ENCODE measurements around the gene CD244.

Gene CD244

DNA sequence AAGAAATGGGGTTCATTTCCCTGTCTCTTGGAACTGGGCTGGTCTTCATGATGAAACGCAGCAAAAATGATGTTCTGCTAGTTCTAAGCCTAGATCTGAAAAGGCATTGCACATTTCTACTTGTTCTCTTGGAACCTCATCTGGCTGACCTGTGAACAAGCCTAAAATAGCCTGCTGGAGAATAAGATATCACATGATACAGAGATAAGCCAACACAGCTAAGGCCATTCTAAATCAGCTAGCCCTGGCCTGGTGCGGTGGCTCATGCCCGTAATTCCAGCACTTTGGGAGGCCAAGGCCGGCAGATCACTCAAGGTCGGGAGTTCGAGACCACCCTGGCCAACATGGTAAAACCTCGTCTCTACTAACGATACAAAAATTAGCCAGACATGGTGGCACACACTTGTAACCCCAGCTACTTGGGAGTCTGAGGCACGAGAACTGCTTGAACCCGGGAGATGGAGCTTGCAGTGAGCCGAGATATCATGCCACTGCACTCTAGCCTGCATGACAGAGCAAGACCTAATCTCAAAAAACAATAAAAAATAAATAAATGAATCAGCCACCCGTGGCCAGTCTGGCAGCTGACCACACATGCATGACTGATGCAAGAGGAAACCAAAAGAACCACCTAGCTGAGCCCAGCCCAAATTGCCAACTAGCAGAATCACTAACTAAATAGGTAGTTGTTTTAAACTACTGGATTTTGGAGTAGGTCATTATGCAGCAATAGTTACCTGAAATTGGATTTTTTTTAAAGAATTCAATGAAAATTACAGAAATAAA is 18.0 kb downstream of the CD244 start:
- no peak for DNase-seq

DNA sequence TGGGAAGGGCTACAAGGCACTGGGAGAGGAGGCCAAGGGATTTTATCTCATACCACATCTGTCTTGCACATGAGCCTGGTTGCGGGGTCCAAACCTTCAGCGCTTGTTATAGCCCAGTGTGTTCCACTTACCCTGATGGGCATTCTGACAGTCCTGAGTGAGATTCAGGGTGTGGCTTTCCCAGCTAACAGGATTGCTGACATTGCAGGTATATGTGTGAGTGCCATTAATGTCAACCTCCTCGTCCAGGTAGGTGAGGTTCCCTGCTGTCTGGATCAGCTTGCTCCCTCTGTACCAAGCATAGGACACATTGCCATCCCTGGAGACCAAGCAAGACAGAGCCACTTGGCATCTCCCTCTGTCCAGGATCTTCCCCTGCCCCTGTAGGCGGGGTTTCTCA is 21.6 kb downstream of the CD244 start:
- no peak for DNase-seq

DNA sequence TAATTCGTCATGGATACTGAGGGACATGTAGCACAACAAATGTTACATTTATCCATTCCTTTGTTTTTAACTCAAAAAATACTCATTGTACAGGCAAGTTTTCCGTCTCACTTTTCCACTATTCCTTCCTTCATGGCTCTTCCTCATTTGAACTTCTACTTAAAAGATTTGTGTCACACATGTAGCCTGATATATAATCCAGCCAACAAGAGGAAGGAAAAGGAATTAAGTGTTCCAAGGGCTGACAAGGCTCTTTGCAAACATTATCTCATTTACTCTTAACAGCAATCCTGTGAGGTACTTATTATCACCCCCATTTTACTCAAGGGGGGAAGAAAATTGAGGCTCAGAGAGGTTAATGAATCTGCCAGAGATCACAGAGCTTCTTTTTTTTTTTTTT is 22.9 kb downstream of the CD244 start:
- DNase-seq, result no peak

DNA sequence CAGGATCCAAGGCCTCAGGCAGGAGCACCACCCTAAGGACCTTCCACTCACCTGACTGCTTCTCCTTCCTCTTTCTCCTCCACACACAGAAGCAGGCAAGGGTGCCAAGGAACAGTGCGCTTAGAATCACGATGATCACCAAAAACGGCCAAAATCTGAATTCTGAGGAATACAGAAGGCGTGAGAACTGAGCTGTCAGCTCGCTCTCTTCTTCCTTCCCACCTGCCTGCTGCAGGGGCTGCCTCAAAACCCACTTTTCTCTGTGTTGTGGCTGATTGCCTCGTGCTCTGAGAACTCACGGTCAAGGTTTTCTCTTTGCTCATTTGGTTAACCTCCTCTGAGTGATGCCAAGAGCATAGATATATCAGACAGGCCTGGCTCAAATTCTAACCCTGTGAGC is 23.8 kb downstream of the CD244 start:
- DNase-seq, result no peak

DNA sequence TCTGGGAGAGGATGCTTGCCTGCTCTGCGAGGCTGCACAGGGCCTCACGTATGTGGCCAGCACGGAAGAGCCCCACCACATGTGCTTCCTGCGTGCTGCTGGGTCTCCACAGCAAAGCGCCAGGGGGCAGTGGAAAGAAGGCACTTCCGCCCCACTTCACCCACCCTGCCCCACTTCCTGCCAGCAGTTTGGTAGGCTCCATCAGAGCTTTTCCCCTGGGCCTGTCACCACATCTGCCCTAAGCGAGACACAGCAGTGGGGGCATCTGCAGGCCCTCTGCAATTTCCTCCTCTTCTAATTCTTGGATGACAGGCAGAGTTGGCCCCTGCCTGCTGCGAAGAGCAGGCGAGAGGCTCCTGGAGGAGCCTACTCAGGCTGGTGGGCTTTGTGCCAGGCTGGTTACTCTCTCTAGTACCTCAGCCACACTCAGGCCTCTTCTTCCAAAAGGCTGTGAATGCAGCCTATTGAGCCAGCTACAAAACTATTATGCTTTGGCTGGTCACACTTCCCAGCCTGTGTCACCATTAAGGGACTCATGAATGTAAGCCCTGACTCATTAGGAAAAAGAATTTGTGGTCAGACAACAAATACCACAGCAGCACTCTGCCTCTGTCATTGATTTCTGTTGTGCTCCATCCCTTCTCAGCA is 25.0 kb downstream of the CD244 start:
- peak; percentile 52 to 74 for DNase-seq

DNA sequence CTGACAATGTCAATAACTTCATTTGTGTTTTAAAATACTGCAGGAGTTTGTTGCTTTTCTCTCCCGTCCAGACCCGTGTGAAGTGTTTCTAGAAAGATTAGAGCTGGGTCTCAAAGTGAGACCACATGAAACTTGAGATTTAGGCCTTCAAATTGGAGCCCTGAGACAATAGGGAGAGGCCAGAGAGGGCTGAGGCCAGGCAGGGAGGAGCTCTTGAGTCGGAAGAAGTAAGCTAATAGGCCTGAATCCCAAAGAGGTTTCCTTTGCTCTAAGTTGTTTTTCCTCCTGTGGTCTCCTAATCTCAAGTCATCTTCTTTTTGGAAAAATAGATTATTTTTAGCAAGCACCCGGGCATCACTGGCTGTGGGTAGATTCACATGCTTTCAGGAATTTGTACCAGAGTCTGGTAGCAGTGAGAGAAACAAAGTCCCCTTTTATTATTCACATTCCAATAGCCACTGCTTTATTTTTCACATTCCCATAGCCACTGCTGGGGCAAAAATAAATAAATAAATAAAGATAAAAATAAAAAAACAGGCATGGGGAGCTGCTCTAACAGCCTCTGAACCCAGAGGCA is 25.6 kb downstream of the CD244 start:
- no peak for DNase-seq

DNA sequence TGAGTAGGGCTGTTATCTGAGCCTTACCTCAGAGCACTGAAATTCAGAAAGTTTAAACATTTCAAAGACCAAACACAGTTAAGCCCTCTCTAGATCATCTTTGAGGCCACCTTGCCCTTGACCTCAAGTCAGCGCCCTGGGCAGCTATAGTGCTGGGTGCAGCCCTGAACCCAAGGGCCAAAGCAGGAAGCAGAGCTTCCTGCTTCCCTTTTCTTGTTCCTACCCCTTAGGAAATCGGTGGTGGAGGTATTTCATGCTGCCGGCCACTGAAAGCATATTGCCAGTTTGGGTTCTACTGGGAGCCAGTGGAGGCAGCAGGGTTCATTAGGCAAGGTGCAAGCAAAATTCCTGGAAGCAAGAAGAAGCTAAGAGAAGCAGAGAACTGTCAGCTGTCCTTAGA is 26.1 kb downstream of the CD244 start:
- DNase-seq, result no peak

DNA sequence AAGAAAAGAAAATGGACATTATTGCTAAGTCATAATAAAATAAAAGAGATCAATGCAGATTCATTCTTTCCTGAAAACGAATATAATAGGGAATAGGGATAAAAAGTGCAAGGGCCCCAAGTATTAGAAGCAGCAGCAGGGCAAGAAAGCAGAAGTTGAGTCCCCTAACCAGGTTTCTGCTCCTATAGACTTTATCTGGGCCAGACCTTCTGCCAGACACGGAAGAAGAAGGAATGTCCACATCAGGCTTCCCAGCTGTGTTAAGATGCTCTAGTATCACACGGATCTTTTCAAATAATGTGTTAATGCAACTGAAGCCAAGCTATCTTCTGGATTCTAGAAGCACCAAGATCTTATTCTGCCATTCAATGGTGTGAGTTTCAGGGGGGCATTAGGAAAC is 26.9 kb downstream of the CD244 start:
- DNase-seq, result no peak

DNA sequence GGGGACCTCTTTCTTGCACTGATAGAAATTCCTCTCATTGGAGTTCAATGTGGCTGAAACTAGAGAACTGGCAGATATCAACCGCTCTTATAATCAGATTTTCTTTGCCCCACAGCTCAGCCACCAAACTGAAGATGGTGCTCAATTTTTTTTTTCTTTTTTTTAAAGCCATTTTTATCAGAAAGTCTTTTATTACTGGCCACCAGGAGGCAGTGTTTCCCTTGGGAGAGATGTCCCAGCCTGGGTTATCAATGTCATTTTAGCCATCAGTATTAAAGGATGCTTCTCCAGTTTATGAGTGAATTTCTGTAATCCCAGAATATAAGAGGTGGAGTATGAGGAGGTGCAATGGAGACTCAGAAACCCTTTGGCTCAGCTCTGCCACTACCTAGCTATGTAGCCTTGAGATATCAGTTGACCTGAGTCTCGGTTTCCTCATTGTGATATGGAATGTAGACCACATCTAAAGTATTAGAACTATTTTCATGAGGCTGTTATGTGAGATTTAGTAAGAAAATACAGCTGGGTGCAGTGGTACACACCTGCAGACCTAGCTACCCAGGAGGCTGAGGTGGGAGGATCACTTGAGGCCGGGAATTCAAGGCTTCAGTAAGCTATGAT is 27.6 kb downstream of the CD244 start:
- DNase-seq, result no peak

DNA sequence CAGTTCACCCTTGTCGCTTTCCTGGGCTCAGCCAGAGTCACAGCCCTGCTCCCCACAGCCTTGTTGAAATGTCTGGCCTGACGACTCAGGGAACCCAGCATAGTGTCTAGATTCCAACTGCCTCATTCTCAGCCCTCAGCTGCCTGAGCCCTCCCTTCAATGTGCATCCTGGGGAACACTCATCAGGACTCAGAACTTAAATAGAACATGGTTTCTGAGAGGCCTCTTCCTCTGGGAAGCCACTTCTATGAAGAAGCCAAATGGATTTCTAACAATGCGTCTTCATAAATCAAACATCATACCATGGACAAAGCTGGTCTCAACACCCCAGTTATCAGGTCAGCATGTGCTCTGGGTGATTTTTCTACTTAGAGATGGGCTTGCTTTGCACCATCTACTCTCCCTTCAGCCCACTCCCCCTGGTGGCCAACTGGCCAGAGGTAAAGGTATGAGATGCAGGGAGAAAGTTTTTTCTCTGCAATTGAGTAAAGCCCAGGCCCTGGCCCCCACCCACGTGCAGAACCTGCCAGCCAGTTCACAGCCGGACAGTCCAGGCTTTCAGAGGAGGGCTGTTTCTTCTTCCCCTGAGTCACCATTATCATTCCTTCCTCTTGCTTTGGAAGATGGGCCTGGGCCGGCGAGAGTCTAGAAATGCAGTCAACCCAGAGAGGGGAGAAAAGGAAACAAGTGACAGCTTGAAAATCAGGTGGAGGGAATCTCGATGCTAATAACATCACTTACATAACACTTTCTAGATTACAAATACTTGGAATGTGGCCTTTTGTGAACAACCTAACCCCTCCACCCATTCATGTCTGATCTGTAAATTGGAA is 32.1 kb downstream of the CD244 start:
- DNase-seq, result peak; percentile 68 to 73

DNA sequence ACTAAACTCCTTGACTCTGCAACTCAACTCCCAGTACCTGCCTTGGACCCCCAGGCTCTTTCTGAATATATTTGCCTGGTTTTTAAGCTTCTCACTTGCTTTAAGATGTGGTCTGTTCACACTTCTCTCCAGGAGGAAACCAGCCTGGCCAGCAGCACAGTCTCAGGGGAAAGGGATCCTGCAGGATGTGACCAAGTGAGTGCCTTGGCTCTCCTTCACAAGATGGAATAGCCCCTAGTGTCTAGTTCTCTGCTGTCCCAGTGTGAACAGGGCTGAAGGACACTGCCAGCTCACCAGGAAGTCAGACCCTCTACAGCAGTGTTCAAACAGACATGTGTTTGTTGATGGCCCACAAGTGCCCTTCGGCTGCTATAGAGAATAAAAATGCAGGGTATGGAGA is 32.9 kb downstream of the CD244 start:
- DNase-seq, result no peak

DNA sequence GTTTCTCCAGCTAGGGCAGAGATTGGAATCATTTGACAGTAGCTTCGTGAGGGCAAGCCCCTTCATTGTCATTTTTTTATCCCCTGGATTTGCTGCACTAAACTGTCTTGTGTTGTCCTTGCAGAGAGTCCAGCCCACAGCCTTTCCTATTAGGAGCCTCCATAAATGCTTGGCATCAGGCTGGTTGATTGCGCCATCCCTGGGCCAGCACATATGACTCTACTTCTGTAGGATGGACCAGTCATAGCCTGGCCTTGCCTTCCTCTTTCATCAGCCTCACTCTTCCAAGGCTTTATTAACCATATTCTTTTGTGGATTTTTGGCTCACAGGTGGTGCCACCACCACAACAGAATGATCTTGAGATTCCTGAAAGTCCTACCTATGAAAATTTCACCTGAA is 35.3 kb downstream of the CD244 start:
- DNase-seq, result no peak

DNA sequence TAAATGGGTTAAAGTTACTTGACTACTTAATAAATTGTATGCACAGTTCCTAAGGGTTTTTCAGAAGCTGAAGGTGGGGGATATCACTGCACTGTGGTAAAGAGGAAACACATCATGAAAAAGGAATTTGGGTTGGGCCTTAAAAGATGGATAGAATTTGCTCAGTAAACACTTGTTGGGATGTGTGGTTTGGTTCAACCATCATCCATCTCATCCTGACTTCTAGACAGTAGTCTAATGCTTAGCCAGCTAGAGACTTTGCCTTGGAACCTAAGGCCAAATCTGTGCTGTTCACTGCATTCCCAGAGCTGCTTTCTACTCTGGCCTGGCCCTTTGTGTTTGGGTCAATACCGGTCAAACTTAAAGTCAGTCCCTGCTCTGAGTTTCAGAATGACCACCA is 36.1 kb downstream of the CD244 start:
- DNase-seq, result no peak

DNA sequence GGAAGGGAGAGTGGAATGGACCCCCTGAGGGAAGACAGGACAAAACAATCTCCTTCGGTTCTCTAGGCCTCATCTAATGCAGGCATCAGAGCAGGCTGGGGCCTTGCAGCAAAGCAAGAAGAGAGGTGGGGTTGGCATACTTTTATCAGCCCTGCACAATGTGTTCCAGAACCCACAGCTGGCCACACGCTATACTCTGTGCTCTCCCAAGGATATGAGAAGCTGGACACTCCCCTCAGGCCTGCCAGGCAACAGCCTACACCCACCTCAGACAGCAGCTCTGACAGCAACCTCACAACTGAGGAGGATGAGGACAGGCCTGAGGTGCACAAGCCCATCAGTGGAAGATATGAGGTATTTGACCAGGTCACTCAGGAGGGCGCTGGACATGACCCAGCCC is 39.4 kb downstream of the CD244 start:
- no peak for DNase-seq

DNA sequence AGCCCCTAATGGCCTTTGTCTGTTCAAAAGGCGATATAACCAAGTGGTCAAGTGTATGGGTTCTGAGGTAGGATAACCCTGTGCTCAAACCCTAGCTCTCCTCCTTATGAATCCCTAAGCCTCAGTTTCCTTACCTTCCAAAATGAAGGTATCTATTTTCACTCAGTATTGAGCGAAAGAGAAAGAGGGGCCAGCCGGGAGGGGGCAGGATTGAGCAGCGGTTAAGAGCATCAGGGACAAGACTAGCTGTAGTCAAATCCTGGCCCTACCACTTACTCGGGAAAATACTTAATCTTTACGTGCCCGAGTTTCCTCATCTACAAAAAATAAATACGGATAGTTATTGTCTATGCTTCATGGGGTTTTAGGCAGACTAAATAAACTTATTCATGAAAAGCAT is 41.1 kb downstream of the CD244 start:
- DNase-seq, result no peak

DNA sequence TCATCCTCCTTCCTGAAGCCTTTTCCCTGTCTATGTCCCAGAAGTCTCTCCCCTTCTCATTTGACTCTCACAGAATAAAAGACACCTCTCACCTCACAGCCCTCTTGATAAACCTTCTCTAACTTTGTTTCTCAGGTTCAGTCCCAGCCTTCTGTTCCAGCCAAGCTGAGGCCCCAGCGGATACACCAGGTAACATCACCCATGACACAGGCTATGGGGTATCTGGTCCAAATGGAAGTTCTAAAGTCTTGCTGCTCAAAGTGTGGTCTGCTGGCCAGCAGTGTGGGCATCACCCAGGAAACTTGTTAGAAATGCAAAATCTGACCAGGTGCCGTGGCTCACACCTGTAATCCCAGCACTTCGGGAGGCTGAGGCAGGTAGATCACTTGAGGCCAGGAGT is 43.5 kb downstream of the CD244 start:
- DNase-seq, result no peak

DNA sequence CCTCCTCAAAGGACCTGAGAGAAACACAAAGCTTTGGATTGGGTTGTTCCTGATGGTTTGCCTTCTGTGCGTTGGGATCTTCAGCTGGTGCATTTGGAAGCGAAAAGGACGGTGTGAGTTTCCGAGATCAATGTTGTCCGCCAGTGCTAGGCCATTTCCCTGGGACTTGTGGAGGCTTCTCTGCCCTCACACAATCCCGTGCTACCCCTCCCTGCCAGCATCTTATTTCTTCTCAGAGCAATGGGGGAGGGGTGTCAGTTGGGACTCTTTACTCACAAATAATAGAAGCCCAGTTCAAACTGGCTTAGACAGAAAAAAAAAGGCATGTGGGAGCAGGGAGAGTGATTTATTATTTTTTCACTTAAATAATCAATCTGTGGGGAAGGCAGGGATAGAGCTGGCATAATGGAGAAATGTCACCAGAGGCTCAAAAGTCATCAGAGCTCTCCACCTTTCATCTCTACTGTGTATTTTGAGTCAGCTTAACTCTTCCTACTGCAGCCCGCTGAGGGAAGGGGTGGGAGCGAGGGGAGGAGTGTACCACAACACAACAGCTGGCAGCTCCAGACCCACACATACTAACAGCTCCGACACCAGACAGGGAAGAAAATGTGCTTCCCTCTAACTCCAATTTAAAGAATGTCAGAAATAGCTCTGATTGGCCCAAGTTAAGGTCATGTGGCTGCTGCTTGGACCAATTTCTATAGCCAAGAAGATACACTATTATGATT is 44.3 kb downstream of the CD244 start:
- no peak for DNase-seq

DNA sequence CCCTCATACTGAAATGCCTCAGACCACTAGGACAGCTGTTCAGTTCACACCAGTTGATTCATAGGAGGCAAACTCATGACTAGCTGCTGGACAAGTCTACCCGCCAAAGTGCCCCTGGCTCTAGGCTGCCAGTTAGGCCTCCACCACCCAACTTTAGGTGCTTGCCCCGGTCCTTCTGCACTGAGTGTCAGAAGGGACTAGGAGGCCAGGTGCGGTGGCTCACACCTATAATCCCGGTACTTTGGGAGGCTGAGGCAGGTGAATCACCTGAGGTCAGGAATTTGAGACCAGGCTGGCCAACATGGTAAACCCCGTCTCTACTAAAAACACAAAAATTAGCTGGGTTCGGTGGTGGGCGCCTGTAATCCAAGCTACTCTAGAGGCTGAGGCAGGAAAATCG is 47.8 kb downstream of the CD244 start:
- DNase-seq, result no peak

DNA sequence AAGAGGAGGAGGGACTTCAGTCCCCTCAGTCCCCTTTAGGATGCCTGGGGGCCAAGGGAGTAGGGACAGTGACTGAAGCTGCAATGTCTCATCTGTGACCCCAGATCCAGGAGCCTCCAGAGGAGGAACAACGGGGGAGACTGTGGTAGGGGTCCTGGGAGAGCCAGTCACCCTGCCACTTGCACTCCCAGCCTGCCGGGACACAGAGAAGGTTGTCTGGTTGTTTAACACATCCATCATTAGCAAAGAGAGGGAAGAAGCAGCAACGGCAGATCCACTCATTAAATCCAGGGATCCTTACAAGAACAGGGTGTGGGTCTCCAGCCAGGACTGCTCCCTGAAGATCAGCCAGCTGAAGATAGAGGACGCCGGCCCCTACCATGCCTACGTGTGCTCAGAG is 48.4 kb downstream of the CD244 start:
- no peak for DNase-seq

DNA sequence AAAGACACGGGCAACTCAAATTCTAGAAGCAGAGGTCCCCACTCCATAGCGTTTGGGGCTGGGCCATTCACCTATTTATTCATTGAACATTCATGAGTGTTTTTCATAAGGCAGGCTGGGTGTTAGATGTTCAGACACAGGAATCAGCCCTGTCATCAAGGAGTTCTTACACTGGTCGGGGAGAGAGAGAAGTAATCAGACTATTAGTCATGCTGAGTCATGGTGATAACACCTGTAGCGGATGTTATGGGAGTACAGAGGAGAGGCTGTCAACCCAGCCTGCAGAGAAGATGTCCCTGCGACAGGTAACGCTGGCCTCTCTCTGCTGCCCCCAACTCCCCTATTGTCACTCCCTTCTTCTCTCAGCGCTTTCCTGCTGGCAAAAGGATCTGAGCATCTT is 49.5 kb downstream of the CD244 start:
- peak in 1 of 2 experiments; percentile 20 for DNase-seq

DNA sequence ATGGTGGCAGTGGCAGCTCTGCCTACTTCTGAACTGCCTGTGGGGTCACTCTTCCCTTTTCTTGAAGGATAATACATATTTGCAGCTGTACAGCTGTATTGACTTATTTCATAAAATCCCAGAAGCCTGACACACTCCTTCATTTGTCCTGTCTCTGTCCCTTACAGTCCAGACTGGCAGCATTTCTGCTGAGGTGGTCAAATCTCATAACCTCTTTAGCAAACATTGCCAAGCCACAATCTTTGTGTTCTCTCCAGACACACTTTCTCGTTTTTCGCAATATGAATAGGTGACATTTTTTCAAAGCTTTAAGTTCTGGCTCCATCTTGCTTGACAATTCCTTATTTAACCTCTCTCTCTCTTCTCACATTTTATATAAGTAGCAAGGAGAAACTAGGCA is 51.5 kb downstream of the CD244 start:
- DNase-seq, result no peak

DNA sequence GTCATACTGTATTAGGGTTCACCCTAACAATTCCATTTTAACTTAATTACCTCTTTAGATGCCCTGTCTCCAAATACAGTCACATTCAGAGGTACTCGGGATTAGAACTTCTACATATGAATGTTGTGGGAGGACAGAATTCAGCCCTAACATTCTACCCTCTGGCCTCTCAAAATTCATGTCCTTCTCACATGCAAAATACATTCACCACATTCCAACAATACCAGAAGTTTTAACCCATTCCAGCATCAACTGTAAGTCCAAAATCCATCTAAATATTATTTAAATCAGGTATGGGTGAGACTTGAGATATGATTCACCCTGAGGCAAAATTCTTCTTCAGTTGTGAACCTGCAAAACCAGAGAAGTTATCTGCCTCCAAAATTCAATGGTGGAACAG is 52.2 kb downstream of the CD244 start:
- no peak for DNase-seq
